HG03575 (cell line): Measurements from ENCODE around the gene DDIT4.
"Not testable (repeated sequence)": the region's sequence is repeated elsewhere in the genome, so short reads cannot be mapped to it uniquely, and the experiment has no call there.

Experiments
- ATAC-seq: cut with Tn5 transposase; IDR thresholded peaks from one replicate; pipeline ENCODE4 v1.9.1; 2021; ENCODE audit not compliant: unreplicated experiment, insufficient number of reproducible peaks, low FRiP score; ENCODE audit errors: extremely low read depth

DDIT4 gene

GRCh38 chr10:72265508-72265907, 8.2 kb upstream of the DDIT4 start:
- no peak for ATAC-seq

DNA sequence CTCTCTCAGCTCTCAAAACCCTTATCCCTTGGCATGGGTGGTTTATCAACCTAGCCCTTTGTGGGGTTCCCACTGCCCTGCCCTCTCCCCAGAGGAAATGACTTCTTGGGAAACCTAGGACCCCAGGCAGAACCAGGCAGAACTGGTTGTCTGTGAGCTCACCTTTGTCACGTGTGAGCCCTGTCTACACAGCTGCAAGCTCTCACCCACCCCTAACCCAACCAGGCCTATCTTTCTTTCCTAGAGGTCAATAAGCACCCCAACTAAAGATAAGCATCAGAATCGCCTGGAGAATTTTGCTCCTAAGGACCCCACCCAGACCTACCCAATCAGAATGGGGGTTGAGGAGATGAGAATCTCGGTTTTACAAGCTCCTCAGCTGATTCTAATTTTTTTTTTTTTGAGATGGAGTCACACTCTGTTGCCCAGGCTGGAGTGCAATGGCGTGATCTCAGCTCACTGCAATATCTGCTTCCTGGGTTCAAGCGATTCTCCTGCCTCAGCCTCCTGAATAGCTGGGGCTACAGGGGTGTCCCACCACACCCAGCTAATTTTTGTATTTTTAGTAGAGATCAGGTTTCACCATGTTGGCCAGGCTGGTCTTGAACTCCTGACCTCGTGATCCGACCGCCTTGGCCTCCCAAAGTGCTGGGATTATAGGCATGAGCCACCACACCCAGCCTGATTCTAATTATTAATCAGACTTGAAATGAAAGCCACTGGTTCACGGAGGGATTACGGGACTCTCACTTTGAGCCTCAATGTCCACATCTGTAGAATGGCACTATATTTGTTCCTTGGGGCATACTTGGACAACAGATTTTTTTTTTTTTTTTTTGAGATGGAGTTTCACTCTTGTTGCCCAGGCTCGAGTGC, 7.5 kb upstream of the DDIT4 start:
- no peak for ATAC-seq

- no peak for ATAC-seq
Observed at GRCh38 chr10:72267381-72267780, 6.3 kb upstream of the DDIT4 start.

DNA sequence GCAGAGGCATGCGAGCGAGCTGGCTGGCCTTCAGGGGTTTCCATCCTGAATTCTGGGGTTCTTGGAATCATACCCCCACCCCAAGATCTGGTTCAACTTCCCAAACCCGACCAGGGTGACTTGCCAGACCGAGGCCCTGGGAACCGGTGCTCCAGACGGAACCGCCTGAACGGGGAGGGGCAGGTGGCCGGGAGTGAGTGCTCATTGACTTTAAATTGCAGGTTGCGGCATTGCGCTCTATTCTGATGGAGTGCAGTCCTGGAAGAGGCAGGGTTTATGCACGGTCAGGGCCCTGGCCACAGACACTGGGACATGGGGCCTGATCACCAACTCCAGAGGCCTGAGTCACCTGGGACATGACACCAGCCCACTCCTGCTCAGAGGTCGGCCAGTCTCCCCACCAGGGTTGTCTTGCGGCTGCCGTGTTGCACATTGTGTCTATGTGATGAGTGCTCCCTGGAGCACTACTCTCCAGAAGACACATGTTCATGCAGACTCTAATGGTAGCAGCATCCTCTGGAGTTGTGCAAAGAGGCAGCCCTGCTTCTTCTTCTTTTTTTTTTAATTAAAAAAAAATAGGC, 5.8 kb upstream of the DDIT4 start:
- ATAC-seq = no peak

- ATAC-seq = not testable (repeated sequence)
Observed at GRCh38 chr10:72268475-72269200, 5.1 kb upstream of the DDIT4 start.

DNA sequence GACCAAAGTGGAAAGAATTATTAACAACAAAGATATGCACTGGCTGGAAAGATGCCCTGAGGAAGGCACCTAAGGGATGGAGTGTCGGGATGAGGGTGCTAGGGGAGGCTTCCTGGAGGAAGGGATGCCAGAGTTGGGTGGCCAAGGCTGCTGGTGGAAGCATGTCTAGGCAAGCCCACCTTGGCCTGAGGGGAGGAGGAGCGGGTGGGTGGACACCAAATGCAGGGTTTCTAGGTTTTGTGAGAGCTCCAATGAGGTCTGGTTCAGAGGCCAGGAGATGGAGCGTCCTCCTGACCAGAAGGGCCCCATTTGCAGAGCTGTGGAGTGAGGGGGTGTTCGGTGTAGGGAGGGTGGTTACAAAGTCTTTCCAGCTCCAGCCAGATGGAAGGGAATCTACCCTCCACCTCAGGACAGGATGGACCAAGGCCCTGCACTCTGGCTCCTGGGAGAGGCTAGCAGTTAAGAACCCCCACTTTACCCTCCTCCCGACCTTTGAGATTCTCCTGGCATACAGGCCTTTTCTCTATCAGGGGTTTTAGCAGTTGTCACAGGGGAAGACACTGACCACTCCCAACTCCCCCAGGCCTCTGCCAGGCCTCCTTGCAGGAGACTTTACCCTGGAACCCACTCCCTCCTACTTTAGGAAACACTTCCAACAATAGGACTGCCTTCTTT, 3.0 kb upstream of the DDIT4 start:
- no peak for ATAC-seq

DNA sequence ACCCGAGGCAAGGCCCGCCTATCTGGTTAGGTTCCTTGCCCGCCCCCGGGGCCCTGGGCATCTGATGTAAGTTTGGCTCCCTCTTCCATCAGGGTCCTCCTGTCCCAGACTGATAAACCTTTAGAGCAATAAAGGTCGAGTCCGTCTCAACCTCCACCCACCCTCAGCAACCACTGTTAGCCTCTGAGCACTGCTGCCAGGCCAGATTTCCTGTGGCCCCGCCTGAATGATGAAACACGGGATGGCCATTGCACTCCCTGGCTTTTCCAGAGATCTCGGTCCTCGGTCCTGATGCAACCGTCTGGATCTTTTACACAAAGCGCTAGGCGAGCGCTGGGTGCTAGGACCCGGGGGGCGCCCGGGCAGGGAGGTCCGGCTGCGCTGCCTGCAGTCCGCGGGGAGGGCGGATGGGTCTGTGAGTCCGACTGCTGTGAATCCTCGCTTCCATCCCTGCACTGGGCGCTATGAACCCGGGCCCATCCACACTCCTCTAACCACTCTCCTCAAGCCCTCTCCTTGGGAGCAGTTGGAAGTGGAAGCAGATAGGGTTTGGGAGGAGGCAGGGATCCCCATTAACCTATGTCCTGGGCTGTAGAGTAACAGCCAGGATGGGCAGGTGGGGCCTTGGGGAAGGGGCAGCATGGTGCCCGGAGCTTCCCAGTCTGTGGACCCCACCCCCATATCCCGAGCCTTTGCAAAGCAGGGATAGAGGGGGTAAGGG, 875 bp upstream of the DDIT4 start:
- no peak for ATAC-seq

- no peak for ATAC-seq
Observed at GRCh38 chr10:72274213-72274729, 547 bp downstream of the DDIT4 start.

- no peak for ATAC-seq
Observed at GRCh38 chr10:72274730-72275350, 1.1 kb downstream of the DDIT4 start.

- no peak for ATAC-seq
Observed at GRCh38 chr10:72275351-72276012, 1.8 kb downstream of the DDIT4 start.

- ATAC-seq = no peak
Observed at GRCh38 chr10:72276013-72276387, 2.3 kb downstream of the DDIT4 start.

DNA sequence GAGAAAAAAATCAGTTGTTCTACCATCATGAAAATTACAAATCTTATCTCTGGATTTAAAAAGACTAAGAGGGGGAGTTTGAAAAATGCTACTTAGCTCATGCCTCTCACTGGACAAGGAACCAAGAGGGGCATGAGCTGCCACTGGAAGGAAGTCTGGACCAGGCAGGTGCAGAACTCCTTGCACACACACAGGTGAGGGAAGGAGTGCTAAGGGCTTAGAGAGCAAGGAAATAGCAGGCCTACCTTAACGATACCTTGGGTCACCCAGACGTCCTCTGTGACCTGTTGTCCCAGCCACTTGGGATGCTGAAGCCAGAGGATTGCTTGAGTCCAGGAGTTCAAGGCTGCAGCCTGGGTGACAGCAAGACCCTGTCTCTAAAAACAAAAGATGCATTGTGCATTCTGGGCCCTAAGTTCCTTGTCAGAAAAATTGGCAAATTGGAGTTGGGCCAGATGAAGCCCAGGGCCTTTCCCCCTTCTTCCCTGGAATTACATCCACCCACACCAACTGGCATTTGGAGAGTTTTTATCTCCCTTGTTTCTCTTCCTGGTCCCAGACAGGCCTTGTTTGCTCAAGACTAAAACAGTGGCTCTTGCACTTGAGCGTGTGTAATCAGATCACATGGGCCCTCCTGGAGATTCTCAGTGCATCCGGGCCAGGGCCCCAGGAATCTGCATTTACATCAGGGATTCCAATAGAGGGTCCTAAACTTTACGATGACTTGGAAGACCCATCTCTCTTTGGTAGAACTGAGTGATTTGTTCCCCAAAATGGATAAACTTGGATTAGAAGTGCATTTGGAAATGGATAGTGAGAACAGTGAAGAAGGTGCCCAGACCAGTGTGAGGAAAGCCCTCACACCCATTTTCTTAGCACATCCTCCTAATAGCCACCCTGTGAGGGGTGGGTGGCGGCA, 3.0 kb downstream of the DDIT4 start:
- ATAC-seq = no peak

DNA sequence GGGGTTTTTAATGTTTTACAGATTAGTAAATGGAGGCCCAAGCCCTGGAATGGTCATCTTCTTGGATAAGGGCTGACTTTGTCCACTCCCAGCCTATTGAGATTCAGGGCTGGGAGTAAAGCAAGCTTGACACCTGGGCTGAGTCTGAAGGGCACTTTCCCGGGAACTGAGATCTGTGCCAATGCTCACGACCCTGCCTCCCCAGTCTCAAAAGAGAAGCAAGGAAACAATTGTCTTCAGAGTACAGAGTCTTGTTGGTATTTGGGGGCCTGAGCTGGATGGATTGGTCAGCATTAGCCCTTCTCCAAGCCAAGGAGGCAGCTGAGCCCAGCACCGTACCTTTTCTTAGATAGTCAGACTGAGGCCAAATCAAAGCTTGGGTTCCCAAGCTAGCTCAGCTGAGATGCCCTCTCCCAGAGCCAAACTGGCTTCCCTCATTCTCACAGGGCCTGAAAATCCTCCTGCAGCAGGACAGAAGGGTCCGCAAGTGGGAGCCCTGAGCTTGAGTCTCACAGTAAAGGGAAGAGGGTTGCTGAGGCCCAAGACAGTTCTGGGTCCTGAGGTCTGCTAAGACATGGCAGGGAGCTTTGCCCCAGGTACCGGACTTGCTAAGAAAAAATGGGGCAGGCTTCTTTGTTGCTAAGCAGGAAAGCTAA, 3.7 kb downstream of the DDIT4 start:
- ATAC-seq = no peak

DNA sequence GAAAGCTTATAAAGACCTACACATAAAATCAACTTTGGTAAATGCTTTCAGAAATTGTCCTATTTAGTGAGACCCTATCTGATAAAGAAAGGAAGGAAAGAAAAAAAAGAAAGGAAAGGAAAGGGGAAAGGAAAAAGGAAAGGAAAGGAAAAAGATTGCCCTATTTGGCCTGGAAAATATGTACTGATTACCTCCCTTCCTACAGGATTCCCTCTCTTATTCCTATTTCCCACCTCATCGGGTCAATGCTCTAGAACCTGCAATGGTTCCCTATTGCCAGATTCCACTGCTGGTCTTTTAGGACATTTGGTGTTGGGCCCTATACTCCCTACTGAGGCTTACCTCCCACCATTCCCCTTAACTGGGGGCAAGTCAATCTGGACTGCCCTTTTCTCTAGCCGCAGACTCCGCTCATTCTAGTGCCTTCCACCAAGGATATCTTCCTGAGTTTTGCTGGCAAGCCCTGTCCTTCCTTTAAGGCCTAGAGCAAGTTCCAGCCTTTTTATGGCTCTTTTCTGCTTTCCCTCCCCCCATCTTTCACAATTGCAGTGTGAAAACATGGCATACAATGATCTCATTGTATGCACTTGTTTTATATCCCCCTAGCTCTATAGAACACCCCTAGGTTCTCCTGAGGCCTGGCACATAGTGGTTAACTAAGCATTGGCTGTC, 4.4 kb downstream of the DDIT4 start:
- no peak for ATAC-seq

DNA sequence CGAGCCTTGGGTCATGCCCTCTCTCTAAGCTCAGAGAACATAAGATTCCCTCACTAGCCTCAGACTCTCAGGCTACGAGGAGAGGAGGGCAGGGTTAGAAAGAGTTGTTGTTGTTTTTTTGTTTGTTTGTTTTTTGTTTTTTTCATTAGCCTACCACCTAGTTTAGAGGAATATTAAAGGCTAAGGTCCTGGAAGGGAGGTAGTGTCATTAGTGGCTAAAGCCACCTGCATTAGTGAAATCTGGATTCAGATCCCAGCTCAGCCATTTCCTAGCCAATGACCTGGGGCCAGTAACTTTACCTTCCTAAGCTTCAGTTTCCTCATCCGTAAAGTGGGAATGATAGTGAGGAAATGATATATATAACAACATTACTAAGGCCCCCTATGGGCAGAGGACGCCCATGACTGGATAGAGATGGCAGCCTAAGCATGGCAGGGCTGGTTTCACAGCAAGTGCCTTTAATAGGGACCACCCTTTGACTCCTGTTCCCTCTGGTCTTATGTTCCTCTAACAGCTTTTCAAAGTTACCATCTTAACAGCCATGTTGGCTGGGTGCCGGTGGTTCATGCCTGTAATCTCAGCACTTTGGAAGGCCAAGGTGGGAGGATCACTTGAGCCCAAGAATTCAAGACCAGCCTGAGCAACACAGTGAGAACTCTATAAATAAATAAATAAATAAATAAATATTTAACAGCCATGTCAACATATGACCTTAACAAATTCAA, 5.1 kb downstream of the DDIT4 start:
- no peak for ATAC-seq
